PC-3 (cell line): ENCODE results near the gene MAGI1. TPM values are rescaled to one million over a fixed set of nuclear protein-coding genes. Genes with fewer than 3 reads are reported as not detected.

Source experiments
- ATAC-seq: fragments of 200-7000 bp; cut with Tn5 transposase; 2 replicates; pipeline ENCODE4 v1.9.1; 2020; ENCODE audit warnings: mild to moderate bottlenecking, moderate library complexity
- BruUV-seq: library from RNA; stranded (reverse); fragments of 400-500 nt; replicated peaks from 2 replicates; lab custom pipeline; 2021; lab: Mats Ljungman, UMichigan
- CTCF ChIA-PET: fragments of 300-600 bp; sonication (Branson Sonifier 250); formaldehyde crosslinking; loops from one replicate; lab custom pipeline; 2022; ENCODE audit warnings: antibody characterized with exemption; lab: Charles Lee
- POLR2A ChIA-PET: fragments of 300-600 bp; sonication (Branson Sonifier 250); formaldehyde crosslinking; loops from one replicate; lab custom pipeline; 2022; ENCODE audit warnings: antibody characterized with exemption; ENCODE audit not compliant: unreplicated experiment; lab: Charles Lee
- DNase-seq: peaks from one replicate; pipeline ENCODE4 v3.0.0-alpha.2; 2015
- H2AFZ ChIP-seq: fragments of 300-600 bp; sonication (generic); 2 replicates; pipeline ENCODE4 v1.6.0; 2016; ENCODE audit warnings: antibody characterized with exemption, low read length
- H3F3A ChIP-seq: fragments of 300-600 bp; sonication (generic); one replicate; pipeline ENCODE4 v1.6.0; 2017; ENCODE audit warnings: antibody characterized with exemption, low read length, control low read depth, mild to moderate bottlenecking; ENCODE audit not compliant: unreplicated experiment
- H3K27ac ChIP-seq: fragments of 300-600 bp; sonication (generic); 2 replicates; pipeline ENCODE4 v1.5.1; 2016; ENCODE audit warnings: mild to moderate bottlenecking, low read length
- H3K27me3 ChIP-seq: fragments of 300-600 bp; sonication (generic); 2 replicates; pipeline ENCODE4 v1.6.1; 2016; ENCODE audit warnings: low read length, mixed read lengths
- H3K36me3 ChIP-seq: fragments of 300-600 bp; sonication (generic); 2 replicates; pipeline ENCODE4 v1.6.1; 2016; ENCODE audit warnings: low read depth, mixed run types, low read length, mixed read lengths
- H3K4me1 ChIP-seq: fragments of 300-600 bp; sonication (generic); 2 replicates; pipeline ENCODE4 v1.5.1; 2016; ENCODE audit warnings: low read length; ENCODE audit not compliant: insufficient read depth
- H3K4me2 ChIP-seq: fragments of 300-600 bp; sonication (generic); 2 replicates; pipeline ENCODE4 v1.6.0; 2016; ENCODE audit warnings: low read length
- H3K4me3 ChIP-seq: fragments of 300-600 bp; sonication (generic); 2 replicates; pipeline ENCODE4 v1.5.1; 2016; ENCODE audit warnings: mild to moderate bottlenecking, low read length, mixed read lengths
- H3K79me2 ChIP-seq: fragments of 300-600 bp; sonication (generic); 2 replicates; pipeline ENCODE4 v1.6.1; 2017; ENCODE audit warnings: low read length, mixed read lengths
- H3K9ac ChIP-seq: fragments of 300-600 bp; sonication (generic); 2 replicates; pipeline ENCODE4 v1.6.0; 2016; ENCODE audit warnings: mild to moderate bottlenecking, low read length
- H3K9me2 ChIP-seq: fragments of 300-600 bp; sonication (generic); replicated peaks from 2 replicates; pipeline ENCODE4 v1.6.1; 2016; ENCODE audit warnings: mixed run types, low read length, mixed read lengths
- H3K9me3 ChIP-seq: fragments of 300-600 bp; sonication (generic); 2 replicates; pipeline ENCODE4 v1.6.1; 2016; ENCODE audit warnings: low read length, mixed read lengths
- H4K20me1 ChIP-seq: fragments of 300-600 bp; sonication (generic); 2 replicates; pipeline ENCODE4 v1.6.1; 2016; ENCODE audit warnings: low read length, mixed read lengths
- EZH2 ChIP-seq: fragments of 300-600 bp; sonication (generic); IDR thresholded peaks from one replicate; pipeline ENCODE4 v1.6.1; 2017; ENCODE audit warnings: antibody characterized with exemption, mild to moderate bottlenecking, low read length; ENCODE audit not compliant: unreplicated experiment
- EZH2phosphoT487 ChIP-seq: fragments of 300-600 bp; sonication (generic); IDR thresholded peaks from 2 replicates; pipeline ENCODE4 v1.6.1; 2018; ENCODE audit warnings: mild to moderate bottlenecking, antibody characterized with exemption, low read length, borderline replicate concordance
- intact Hi-C: fragments of 100-400 bp; cut with micrococcal nuclease; formaldehyde crosslinking; loops from 2 replicates; pipeline ENCODE4 v1.9.0; 2023
- total RNA-seq: library from RNA; depleted of rRNA; stranded (reverse); fragments of >200 nt; gene quantifications from 2 replicates; pipeline ENCODE4 v1.2.3, GENCODE V29; 2014
- TF ChIP-seq, protein P1 (sequence below): fragments of 300-600 bp; sonication (generic); conservative IDR thresholded peaks from 2 replicates; pipeline ENCODE4 v1.5.1; 2017; ENCODE audit warnings: antibody characterized with exemption, low read depth, mild to moderate bottlenecking, low read length

Gene MAGI1
- total RNA-seq, 1 experiment from 2014 or later: 8.9 TPM

GRCh38 chr3:65950340-65951326 is 88.1 kb downstream of the MAGI1 start:
- Histone ChIP-seq H3F3A (no peaks in the 10 kb centered on the region), H2AFZ (no peak overlapping the region), H3K27ac (no peak overlapping the region), H3K9ac (no peak overlapping the region), H3K9me3 (no peaks in the 10 kb centered on the region), H3K36me3 (no peaks in the 10 kb centered on the region), H3K27me3 (no peaks in the 10 kb centered on the region), H3K4me3 (no peak overlapping the region), H4K20me1 (no peaks in the 10 kb centered on the region), H3K9me2 (no peaks in the 10 kb centered on the region), H3K4me1 (peaks cover 52% of the 10 kb centered on the region), H3K79me2 (peaks cover 11% of the 10 kb centered on the region), H3K4me2 (no peak overlapping the region)
- ATAC-seq (no peak), DNase-seq (no peak)
- CTCF ChIA-PET: no interaction called here
- no TSS peak for BruUV-seq
- TF ChIP-seq EZH2phosphoT487: no peak
- TF ChIP-seq, protein P1, sequence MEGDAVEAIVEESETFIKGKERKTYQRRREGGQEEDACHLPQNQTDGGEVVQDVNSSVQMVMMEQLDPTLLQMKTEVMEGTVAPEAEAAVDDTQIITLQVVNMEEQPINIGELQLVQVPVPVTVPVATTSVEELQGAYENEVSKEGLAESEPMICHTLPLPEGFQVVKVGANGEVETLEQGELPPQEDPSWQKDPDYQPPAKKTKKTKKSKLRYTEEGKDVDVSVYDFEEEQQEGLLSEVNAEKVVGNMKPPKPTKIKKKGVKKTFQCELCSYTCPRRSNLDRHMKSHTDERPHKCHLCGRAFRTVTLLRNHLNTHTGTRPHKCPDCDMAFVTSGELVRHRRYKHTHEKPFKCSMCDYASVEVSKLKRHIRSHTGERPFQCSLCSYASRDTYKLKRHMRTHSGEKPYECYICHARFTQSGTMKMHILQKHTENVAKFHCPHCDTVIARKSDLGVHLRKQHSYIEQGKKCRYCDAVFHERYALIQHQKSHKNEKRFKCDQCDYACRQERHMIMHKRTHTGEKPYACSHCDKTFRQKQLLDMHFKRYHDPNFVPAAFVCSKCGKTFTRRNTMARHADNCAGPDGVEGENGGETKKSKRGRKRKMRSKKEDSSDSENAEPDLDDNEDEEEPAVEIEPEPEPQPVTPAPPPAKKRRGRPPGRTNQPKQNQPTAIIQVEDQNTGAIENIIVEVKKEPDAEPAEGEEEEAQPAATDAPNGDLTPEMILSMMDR: no peak
- no peak for TF ChIP-seq EZH2
- intact Hi-C loops: loop anchor here (5.0 kb wide), 1 partner anchor 167 kb away; no protein-coding TSS in a partner anchor
- POLR2A ChIA-PET: no interaction called here

DNA sequence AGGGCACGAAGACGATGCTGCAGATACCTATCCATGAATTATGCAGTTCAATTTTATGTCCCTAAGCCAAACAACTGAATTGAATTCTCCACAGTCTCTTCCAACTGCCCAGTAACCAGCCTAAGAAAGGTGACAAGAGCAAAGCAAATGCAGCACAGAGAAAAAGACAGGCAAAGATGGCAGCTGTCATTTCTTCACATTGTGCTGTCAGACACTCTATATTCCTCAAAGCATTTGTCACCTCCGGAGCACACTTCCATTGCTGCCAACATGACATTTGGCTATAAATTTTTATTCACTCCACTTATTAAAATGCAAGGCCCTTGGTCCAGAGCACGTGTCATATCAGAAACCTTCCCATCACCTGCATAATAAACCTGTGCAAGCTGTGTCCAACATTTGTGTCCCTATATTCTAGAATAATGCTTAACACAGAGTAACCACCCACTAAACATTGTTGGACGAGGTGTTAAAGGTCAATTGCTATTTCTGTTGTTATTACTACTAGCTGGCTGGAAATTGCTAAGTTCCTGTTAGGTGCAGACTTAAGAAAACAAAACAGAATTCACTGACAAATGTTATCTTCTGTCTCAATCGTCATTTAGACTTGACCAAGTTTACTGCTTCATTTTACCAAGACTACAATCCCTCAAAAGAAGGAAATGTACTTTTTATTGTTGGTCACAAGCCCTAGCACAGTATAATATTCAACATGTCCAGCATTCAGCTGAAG is 89.7 kb downstream of the MAGI1 start:
- H3K9me2 ChIP-seq: no peaks in the 10 kb centered on the region
- no peak overlapping the region for H2AFZ ChIP-seq
- H3K9ac ChIP-seq: no peak overlapping the region
- no peak overlapping the region for H3K4me2 ChIP-seq
- no peak overlapping the region for H3K4me3 ChIP-seq
- no peak overlapping the region for H3K27ac ChIP-seq
- intact Hi-C loops: no loop called here
- H3K4me1 ChIP-seq: peaks cover 43% of the 10 kb centered on the region
- H3K9me3 ChIP-seq: no peaks in the 10 kb centered on the region
- ATAC-seq: no peak
- TF ChIP-seq, protein P1: no peak
- TF ChIP-seq EZH2phosphoT487: no peak
- TF ChIP-seq EZH2: no peak
- no TSS peak for BruUV-seq
- no peaks in the 10 kb centered on the region for H3K27me3 ChIP-seq
- ChIA-PET POLR2A (no interaction called here), CTCF (no interaction called here)
- H3F3A ChIP-seq: no peaks in the 10 kb centered on the region
- peaks cover 3% of the 10 kb centered on the region; the same call in 1 of the 2 replicates for H3K79me2 ChIP-seq
- H3K36me3 ChIP-seq: no peaks in the 10 kb centered on the region
- no peak for DNase-seq
- no peaks in the 10 kb centered on the region for H4K20me1 ChIP-seq
